ENCODE measurements around the gene MAN1B1. TPM values are rescaled to one million over a fixed set of nuclear protein-coding genes. Genes with fewer than 3 reads are reported as not detected.

The MAN1B1 gene
- total and polyA plus RNA-seq, 2 donors (not counting 1 experiment from before 2014, with no cell fraction given): 45.5 to 96.6 TPM

DNA sequence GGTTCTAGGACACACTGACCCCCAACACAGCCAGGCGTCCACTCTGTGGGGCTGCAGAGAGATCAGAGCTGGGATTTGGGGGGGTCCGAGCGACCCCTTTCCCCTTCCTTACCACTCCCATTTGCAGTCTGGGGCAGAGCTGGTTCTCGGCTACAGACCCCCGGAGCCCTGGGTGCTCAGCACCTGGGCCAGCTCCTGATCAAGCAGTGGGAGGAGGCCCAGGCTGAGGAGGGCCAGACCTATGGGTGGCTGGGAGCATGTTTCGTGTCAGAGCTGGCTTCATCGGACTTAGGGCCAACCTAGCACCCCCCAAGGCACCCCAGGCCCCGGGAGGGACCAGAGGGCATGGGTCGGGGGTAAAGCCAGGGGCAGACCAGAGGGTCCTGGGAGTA, 59.7 kb downstream of the MAN1B1 start:
- no peak overlapping the region for H2AFZ ChIP-seq (ENCODE audit: low read length)
- H3K27me3 ChIP-seq (ENCODE audit: control insufficient read depth, insufficient read depth, low read length): peaks cover 1% of the 10 kb centered on the region
- no peak for DNase-seq (ENCODE audit: low read depth in 2 of 2)
- no peak overlapping the region for H3K4me2 ChIP-seq (ENCODE audit: extremely low read depth, insufficient read depth, low read length)
- H3K4me3 ChIP-seq (replicated peaks in 1 of 4; ENCODE audit: control extremely low read depth in 1 of 4, insufficient read depth in 1 of 4, low read depth in 3 of 4, low read length in 4 of 4): no peak overlapping the region
- H3K27ac ChIP-seq (ENCODE audit: insufficient read depth, low read length): no peak overlapping the region
- H3K79me2 ChIP-seq (ENCODE audit: control insufficient read depth, insufficient read depth, low read length): no peaks in the 10 kb centered on the region
- no peaks in the 10 kb centered on the region for H3K9me3 ChIP-seq (ENCODE audit: control insufficient read depth, insufficient read depth, low read depth, low read length)
- H3K36me3 ChIP-seq (ENCODE audit: control insufficient read depth, insufficient read depth, low read length): no peaks in the 10 kb centered on the region
- H3K9ac ChIP-seq (ENCODE audit: insufficient read depth, low read length): no peak overlapping the region
- no peak for TF ChIP-seq EZH2 (IDR thresholded peaks at IDR 0.05; ENCODE audit: low read length, missing control alignments)
- TF ChIP-seq, protein P1, sequence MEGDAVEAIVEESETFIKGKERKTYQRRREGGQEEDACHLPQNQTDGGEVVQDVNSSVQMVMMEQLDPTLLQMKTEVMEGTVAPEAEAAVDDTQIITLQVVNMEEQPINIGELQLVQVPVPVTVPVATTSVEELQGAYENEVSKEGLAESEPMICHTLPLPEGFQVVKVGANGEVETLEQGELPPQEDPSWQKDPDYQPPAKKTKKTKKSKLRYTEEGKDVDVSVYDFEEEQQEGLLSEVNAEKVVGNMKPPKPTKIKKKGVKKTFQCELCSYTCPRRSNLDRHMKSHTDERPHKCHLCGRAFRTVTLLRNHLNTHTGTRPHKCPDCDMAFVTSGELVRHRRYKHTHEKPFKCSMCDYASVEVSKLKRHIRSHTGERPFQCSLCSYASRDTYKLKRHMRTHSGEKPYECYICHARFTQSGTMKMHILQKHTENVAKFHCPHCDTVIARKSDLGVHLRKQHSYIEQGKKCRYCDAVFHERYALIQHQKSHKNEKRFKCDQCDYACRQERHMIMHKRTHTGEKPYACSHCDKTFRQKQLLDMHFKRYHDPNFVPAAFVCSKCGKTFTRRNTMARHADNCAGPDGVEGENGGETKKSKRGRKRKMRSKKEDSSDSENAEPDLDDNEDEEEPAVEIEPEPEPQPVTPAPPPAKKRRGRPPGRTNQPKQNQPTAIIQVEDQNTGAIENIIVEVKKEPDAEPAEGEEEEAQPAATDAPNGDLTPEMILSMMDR (conservative IDR thresholded peaks at IDR 0.05 in 1 of 2, IDR thresholded peaks at IDR 0.05 in 1 of 2; ENCODE audit: low read depth in 1 of 2, low read length in 2 of 2): no peak
- no peaks in the 10 kb centered on the region for H4K20me1 ChIP-seq (ENCODE audit: control insufficient read depth, extremely low read depth, insufficient read depth, low read length)
- no peaks in the 10 kb centered on the region for H3K4me1 ChIP-seq (ENCODE audit: control insufficient read depth, extremely low read depth, insufficient read depth, low read length)

DNA sequence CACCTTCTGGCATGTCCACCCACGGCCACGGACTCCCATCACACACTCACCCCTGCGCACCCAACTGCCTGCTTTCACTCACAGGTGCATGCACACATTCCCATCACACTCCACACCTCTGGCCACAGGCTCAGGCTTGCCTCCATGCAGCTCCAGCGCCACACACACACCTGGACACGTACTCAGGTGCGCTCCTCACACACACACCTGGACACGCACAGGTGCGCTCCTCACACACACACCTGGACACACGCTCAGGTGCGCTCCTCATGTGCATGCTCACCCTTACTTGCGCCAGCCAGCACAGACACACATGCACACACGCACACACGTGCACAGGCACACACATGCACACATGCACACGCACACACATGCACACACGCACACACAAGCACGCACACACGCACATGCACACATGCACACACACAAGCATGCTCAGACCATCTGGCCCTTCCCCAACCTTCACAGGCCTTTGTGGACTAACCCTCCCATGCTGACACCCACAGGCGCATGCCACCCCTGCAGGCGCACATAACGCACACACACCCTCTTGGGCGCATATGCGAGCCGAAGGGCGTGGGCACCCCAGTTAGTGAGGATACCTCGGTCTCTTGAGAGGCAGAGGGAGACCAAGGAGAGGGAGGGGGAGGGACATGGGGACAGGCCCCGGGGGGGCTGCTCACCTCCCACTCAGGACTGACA, 60.5 kb downstream of the MAN1B1 start:
- H3K9me3 ChIP-seq (ENCODE audit: control insufficient read depth, insufficient read depth, low read depth, low read length): no peaks in the 10 kb centered on the region
- no peaks in the 10 kb centered on the region for H3K36me3 ChIP-seq (ENCODE audit: control insufficient read depth, insufficient read depth, low read length)
- H2AFZ ChIP-seq (ENCODE audit: low read length): no peak overlapping the region
- no peak overlapping the region for H3K4me3 ChIP-seq (replicated peaks in 1 of 4; ENCODE audit: control extremely low read depth in 1 of 4, insufficient read depth in 1 of 4, low read depth in 3 of 4, low read length in 4 of 4)
- no peak for TF ChIP-seq EZH2 (IDR thresholded peaks at IDR 0.05; ENCODE audit: low read length, missing control alignments)
- TF ChIP-seq, protein P1 (conservative IDR thresholded peaks at IDR 0.05 in 1 of 2, IDR thresholded peaks at IDR 0.05 in 1 of 2; ENCODE audit: low read depth in 1 of 2, low read length in 2 of 2): no peak
- H3K27ac ChIP-seq (ENCODE audit: insufficient read depth, low read length): no peak overlapping the region
- H3K79me2 ChIP-seq (ENCODE audit: control insufficient read depth, insufficient read depth, low read length): no peaks in the 10 kb centered on the region
- no peak overlapping the region for H3K9ac ChIP-seq (ENCODE audit: insufficient read depth, low read length)
- no peaks in the 10 kb centered on the region for H4K20me1 ChIP-seq (ENCODE audit: control insufficient read depth, extremely low read depth, insufficient read depth, low read length)
- H3K27me3 ChIP-seq (ENCODE audit: control insufficient read depth, insufficient read depth, low read length): no peaks in the 10 kb centered on the region
- H3K4me2 ChIP-seq (ENCODE audit: extremely low read depth, insufficient read depth, low read length): no peak overlapping the region
- no peak for DNase-seq (ENCODE audit: low read depth in 2 of 2)
- H3K4me1 ChIP-seq (ENCODE audit: control insufficient read depth, extremely low read depth, insufficient read depth, low read length): no peaks in the 10 kb centered on the region

DNA sequence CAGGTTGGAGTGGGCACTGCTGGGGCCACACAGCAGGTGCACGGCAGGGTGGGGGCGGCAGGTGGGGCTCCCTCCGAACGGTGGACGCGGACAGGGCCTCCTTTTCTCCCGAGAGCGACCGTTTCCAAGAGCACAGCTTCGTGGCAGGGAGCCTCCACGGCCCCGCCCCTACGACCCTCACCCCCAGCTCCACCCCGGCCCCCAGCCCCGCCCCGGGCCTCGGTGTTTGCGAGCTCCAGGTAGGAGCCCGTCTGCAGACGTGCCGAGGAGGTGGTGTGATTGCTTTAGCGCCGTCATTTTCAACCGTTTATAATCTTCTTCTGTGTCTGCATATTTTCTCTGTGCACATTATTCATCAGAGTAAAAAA, 61.0 kb downstream of the MAN1B1 start:
- Histone ChIP-seq H4K20me1 (ENCODE audit: control insufficient read depth, extremely low read depth, insufficient read depth, low read length) (no peaks in the 10 kb centered on the region), H3K4me2 (ENCODE audit: extremely low read depth, insufficient read depth, low read length) (no peak overlapping the region), H3K36me3 (ENCODE audit: control insufficient read depth, insufficient read depth, low read length) (no peaks in the 10 kb centered on the region), H3K27ac (ENCODE audit: insufficient read depth, low read length) (no peak overlapping the region), H3K4me1 (ENCODE audit: control insufficient read depth, extremely low read depth, insufficient read depth, low read length) (no peaks in the 10 kb centered on the region), H3K27me3 (ENCODE audit: control insufficient read depth, insufficient read depth, low read length) (no peaks in the 10 kb centered on the region), H3K9ac (ENCODE audit: insufficient read depth, low read length) (no peak overlapping the region), H2AFZ (ENCODE audit: low read length) (no peak overlapping the region), H3K4me3 (replicated peaks in 1 of 4; ENCODE audit: control extremely low read depth in 1 of 4, insufficient read depth in 1 of 4, low read depth in 3 of 4, low read length in 4 of 4) (no peak overlapping the region), H3K79me2 (ENCODE audit: control insufficient read depth, insufficient read depth, low read length) (no peaks in the 10 kb centered on the region), H3K9me3 (ENCODE audit: control insufficient read depth, insufficient read depth, low read depth, low read length) (no peaks in the 10 kb centered on the region)
- TF ChIP-seq EZH2 (IDR thresholded peaks at IDR 0.05; ENCODE audit: low read length, missing control alignments): no peak
- TF ChIP-seq, protein P1 (conservative IDR thresholded peaks at IDR 0.05 in 1 of 2, IDR thresholded peaks at IDR 0.05 in 1 of 2; ENCODE audit: low read depth in 1 of 2, low read length in 2 of 2): no peak
- no peak for DNase-seq (ENCODE audit: low read depth in 2 of 2)

Data from fibroblast of lung (primary cell).